Measurements from ENCODE around the gene ALKBH5.
A peak's percentile ranks its signal among the peaks of the same experiment; 100 is the strongest.

ALKBH5 gene

DNA sequence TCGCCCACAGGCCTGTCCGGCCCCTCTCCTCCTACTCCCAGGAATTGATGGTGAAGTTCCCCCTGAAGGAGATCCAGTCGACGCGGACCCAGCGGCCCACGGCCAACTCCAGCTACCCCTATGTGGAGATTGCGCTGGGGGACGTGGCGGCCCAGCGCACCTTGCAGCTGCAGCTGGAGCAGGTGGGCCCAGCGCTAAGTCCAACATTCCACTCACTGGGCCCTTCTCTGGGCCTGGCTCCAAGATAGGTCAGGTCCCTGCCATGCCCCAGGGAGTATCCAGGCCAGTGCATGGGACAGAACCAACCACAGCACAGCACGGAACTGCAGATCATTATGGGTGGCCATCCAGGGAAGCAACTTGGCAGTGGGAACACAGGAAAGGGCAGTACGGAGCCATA lies 9.9 kb upstream of the ALKBH5 start:
- no peaks in the 10 kb centered on the region for H3K36me3 ChIP-seq (ENCODE audit: control insufficient read depth, insufficient read depth, low read length)
- DNase-seq (ENCODE audit: low read depth, low spot score): no peak
- WGBS (ENCODE audit: insufficient coverage, insufficient read length): no CpG with 5 or more reads among the region's 14 CpGs

DNA sequence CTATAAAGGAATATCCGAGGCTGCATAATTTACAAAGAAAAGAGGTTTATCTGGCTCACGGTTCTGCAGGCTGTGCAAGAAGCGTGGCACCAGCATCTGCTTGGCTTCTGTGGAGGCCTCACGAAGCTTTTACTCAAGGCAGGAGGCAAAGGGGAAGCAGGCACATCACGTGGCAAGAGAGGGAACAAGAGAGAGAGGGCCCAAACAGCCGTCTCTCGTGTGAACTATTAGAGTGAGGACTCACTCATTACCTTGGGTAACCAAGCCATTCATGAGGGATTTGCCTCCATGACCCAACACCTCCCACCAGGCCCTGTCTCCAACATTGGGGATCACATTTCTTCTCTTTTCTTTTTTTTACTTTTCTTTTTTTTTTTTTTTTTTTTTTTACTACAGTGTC lies 7.5 kb upstream of the ALKBH5 start:
- Histone ChIP-seq H3K27ac (ENCODE audit: low read length) (no peak overlapping the region), H3K4me3 (ENCODE audit: low read length) (no peak overlapping the region), H3K4me1 (ENCODE audit: control insufficient read depth, insufficient read depth, low read length) (no peaks in the 10 kb centered on the region; the same call in 1 of the 2 replicates), H3K36me3 (ENCODE audit: control insufficient read depth, insufficient read depth, low read length) (no peaks in the 10 kb centered on the region), H3K27me3 (ENCODE audit: control insufficient read depth, insufficient read depth, low read length) (no peaks in the 10 kb centered on the region), H3K9me3 (ENCODE audit: control insufficient read depth, insufficient read depth, low read length) (no peaks in the 10 kb centered on the region)
- WGBS (ENCODE audit: insufficient coverage, insufficient read length): no CpG with 5 or more reads among the region's 7 CpGs
- no peak for DNase-seq (ENCODE audit: low read depth, low spot score)

More for the DNA sequence above, 9.9 kb upstream of the ALKBH5 start:
- Histone ChIP-seq H3K9me3 (ENCODE audit: control insufficient read depth, insufficient read depth, low read length) (no peaks in the 10 kb centered on the region), H3K4me3 (ENCODE audit: low read length) (no peak overlapping the region), H3K27ac (ENCODE audit: low read length) (no peak overlapping the region), H3K4me1 (ENCODE audit: control insufficient read depth, insufficient read depth, low read length) (no peaks in the 10 kb centered on the region; the same call in 1 of the 2 replicates), H3K27me3 (ENCODE audit: control insufficient read depth, insufficient read depth, low read length) (no peaks in the 10 kb centered on the region)

DNA sequence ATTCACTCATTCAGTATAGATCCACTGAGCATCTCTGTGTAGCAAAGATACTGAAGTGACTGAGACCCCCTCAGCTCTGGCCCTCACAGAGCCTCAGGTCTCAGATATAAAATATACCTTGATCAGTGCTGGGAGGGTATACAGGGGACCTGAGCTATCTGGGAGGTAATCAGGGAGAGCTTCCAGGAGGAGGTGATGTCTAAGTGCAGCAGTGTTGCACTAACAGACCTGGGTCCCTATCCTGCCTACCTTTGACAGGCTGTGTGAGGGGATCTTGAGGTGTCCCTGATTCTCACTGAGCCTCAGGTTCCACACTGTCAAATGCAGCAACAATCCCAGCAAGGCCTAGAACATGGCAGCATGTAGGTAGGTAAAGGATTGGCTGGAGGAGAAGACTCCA lies 6.5 kb upstream of the ALKBH5 start:
- Histone ChIP-seq H3K27me3 (ENCODE audit: control insufficient read depth, insufficient read depth, low read length) (no peaks in the 10 kb centered on the region), H3K4me1 (ENCODE audit: control insufficient read depth, insufficient read depth, low read length) (no peaks in the 10 kb centered on the region), H3K9me3 (ENCODE audit: control insufficient read depth, insufficient read depth, low read length) (no peaks in the 10 kb centered on the region), H3K36me3 (ENCODE audit: control insufficient read depth, insufficient read depth, low read length) (no peaks in the 10 kb centered on the region), H3K27ac (ENCODE audit: low read length) (no peak overlapping the region), H3K4me3 (ENCODE audit: low read length) (no peak overlapping the region)
- no peak for DNase-seq (ENCODE audit: low read depth, low spot score)

DNA sequence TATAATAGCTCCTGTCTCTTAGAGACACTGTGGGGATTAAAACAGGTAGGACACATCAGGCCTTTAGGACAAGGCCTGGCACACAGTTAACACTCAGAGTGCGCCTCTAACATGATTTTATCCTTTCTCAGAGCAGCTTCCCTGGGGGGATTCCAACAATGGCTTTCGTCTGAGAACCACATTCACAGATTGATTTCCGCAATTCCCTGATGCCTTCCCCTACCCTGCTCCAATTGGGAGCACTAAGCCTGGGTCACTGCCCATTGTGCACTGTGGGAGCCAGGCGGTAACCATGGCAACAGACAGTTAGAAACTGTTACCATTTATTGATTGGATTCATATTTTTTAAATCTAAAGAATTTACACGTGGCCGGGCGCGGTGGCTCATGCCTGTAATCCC lies 5.9 kb upstream of the ALKBH5 start:
- no peak for DNase-seq (ENCODE audit: low read depth, low spot score)
- no peaks in the 10 kb centered on the region for H3K36me3 ChIP-seq (ENCODE audit: control insufficient read depth, insufficient read depth, low read length)
- H3K27me3 ChIP-seq (ENCODE audit: control insufficient read depth, insufficient read depth, low read length): no peaks in the 10 kb centered on the region
- no peak overlapping the region for H3K4me3 ChIP-seq (ENCODE audit: low read length)
- no peaks in the 10 kb centered on the region for H3K9me3 ChIP-seq (ENCODE audit: control insufficient read depth, insufficient read depth, low read length)
- H3K27ac ChIP-seq (ENCODE audit: low read length): no peak overlapping the region
- H3K4me1 ChIP-seq (ENCODE audit: control insufficient read depth, insufficient read depth, low read length): no peaks in the 10 kb centered on the region
- no CpG with 5 or more reads among the region's 8 CpGs for WGBS (ENCODE audit: insufficient coverage, insufficient read length)

DNA sequence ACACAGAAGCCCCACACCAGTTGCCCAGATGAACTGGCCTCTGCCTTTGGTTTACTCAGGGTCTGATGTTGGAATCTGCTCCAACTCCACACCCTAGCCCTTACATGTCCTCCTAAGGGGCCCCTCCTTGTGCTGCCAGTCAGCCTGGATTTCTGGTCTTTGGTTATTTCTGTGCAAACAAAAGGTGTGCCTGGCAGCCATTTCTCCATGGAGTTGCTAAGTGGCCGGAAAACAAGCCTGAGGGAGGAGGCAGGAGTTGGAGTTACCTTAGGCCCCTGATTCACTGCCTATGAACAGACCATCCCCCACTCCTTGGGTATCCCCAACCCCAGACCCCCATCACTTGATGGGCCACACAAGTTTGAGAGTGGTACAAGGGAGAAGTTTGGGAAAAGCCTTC lies 4.4 kb upstream of the ALKBH5 start:
- H3K27ac ChIP-seq (ENCODE audit: low read length): no peak overlapping the region
- H3K27me3 ChIP-seq (ENCODE audit: control insufficient read depth, insufficient read depth, low read length): no peaks in the 10 kb centered on the region
- DNase-seq (ENCODE audit: low read depth, low spot score): no peak
- no peaks in the 10 kb centered on the region for H3K36me3 ChIP-seq (ENCODE audit: control insufficient read depth, insufficient read depth, low read length)
- no CpG with 5 or more reads among the region's 1 CpG for WGBS (ENCODE audit: insufficient coverage, insufficient read length)
- H3K9me3 ChIP-seq (ENCODE audit: control insufficient read depth, insufficient read depth, low read length): no peaks in the 10 kb centered on the region
- H3K4me3 ChIP-seq (ENCODE audit: low read length): no peak overlapping the region
- H3K4me1 ChIP-seq (ENCODE audit: control insufficient read depth, insufficient read depth, low read length): no peaks in the 10 kb centered on the region

DNA sequence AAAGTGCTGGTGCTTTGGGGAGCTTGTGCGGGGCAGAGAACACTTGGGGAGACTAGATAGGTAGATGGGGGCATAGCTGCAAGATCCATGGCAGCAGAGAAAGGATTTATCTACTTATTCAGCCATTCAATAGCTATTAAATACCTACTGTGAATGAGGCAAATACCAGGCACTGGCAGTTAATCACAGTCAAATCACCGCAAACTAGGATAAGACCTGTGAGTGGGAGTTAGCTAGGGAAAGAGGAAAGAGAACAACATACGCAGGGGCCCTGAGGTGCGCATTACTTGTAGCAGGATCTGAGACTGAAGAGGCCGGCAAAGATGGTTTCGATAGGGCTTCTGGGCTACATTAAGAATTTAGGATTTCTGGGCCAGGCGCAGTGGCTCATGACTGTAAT lies 3.8 kb upstream of the ALKBH5 start:
- H3K4me3 ChIP-seq (ENCODE audit: low read length): no peak overlapping the region
- H3K9me3 ChIP-seq (ENCODE audit: control insufficient read depth, insufficient read depth, low read length): no peaks in the 10 kb centered on the region
- no peaks in the 10 kb centered on the region for H3K4me1 ChIP-seq (ENCODE audit: control insufficient read depth, insufficient read depth, low read length)
- DNase-seq (ENCODE audit: low read depth, low spot score): no peak
- no CpG with 5 or more reads among the region's 7 CpGs for WGBS (ENCODE audit: insufficient coverage, insufficient read length)
- no peaks in the 10 kb centered on the region for H3K27me3 ChIP-seq (ENCODE audit: control insufficient read depth, insufficient read depth, low read length)
- no peak overlapping the region for H3K27ac ChIP-seq (ENCODE audit: low read length)
- no peaks in the 10 kb centered on the region for H3K36me3 ChIP-seq (ENCODE audit: control insufficient read depth, insufficient read depth, low read length)

DNA sequence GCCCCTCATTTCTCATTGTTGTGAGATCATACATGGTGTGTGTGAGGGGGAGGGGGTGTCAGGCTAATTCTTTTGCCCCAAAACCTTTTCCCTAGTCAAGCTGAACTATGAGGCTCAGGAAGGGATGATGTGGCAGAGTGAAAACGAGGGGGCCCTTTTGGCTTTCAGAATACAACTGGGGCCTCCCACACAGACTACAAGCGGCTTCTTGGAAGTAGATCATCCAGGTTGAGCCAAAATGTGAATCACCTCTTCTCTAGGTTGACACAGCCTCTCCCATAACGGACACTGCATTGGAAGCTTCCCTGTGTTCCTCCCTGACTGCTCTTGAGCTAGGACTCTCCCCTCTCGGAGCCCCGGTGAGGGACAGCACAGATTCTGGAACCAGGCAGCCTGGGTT lies 2.3 kb upstream of the ALKBH5 start:
- no peak overlapping the region for H3K27ac ChIP-seq (ENCODE audit: low read length)
- no CpG with 5 or more reads among the region's 5 CpGs for WGBS (ENCODE audit: insufficient coverage, insufficient read length)
- DNase-seq (ENCODE audit: low read depth, low spot score): no peak
- H3K36me3 ChIP-seq (ENCODE audit: control insufficient read depth, insufficient read depth, low read length): no peaks in the 10 kb centered on the region
- H3K4me1 ChIP-seq (ENCODE audit: control insufficient read depth, insufficient read depth, low read length): peaks cover 4% of the 10 kb centered on the region
- H3K9me3 ChIP-seq (ENCODE audit: control insufficient read depth, insufficient read depth, low read length): no peaks in the 10 kb centered on the region
- no peaks in the 10 kb centered on the region for H3K27me3 ChIP-seq (ENCODE audit: control insufficient read depth, insufficient read depth, low read length)
- no peak overlapping the region for H3K4me3 ChIP-seq (ENCODE audit: low read length)

DNA sequence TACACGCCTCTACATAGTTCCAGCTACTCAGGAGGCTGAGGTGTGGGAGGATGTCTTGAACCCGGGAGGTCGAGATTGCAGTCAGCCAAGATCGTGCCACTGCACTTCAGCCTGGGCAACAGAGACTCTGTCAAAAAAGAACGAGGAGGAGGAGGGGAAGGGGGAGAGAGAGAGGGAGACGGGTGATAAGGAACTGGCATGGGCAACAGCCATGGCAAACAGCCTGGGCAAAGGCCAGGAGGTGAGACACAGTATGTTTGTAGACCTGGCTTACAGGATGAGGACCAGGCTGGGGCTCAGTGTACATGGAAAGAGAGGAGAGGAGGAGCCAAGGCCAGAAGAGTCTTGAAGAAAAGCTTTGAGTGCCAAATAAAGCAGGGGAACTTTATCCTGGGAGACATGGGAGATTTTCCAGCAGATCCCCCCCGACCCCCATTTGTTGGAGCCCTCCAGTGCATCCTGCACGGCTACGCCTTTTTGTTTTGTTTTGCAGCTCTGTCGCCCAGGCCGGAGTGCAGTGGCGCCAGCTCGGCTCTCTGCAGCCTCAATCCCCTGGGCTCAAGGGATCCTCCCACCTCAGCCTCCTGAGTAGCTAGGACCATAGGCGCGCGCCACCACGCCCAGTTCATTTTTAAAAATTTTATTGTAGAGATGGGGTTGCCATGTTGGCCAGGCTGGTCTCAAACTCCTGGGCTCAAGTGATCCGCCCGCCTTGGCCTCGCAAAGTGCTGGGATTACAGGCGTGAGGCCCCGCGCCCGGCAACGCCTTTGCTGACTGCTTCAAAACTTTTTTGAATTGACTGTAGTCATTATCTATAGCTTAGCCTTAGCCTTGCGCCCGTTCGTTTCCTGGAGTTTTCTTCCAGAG lies 1.3 kb upstream of the ALKBH5 start:
- no peak for DNase-seq (ENCODE audit: low read depth, low spot score)
- no CpG with 5 or more reads among the region's 28 CpGs for WGBS (ENCODE audit: insufficient coverage, insufficient read length)

DNA sequence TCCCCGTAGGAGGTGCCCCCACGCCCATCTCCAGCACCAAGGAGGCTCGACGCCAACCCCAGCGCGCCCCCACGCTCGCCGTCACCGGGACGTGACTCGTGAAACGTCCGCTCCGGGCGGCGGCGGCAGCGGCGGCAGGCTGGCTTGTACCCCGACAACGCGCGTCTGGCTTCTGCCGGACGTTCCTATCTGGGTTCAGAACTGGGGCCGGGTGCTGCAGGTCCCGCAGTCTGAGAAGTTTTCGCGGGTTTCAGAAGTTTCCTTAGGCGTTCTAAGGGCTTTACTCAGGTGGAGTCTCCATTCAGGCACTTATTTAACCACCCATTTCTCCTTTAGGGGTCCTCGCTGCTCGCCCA lies 672 bp upstream of the ALKBH5 start:
- no peaks in the 10 kb centered on the region for H3K9me3 ChIP-seq (ENCODE audit: control insufficient read depth, insufficient read depth, low read length)
- peak overlapping the region; percentile 62; the same call in 1 of the 2 replicates for H3K4me3 ChIP-seq (ENCODE audit: low read length)
- WGBS (ENCODE audit: insufficient coverage, insufficient read length): no CpG with 5 or more reads among the region's 33 CpGs
- no peaks in the 10 kb centered on the region for H3K27me3 ChIP-seq (ENCODE audit: control insufficient read depth, insufficient read depth, low read length)
- no peak for DNase-seq (ENCODE audit: low read depth, low spot score)
- no peak overlapping the region for H3K27ac ChIP-seq (ENCODE audit: low read length)
- H3K36me3 ChIP-seq (ENCODE audit: control insufficient read depth, insufficient read depth, low read length): no peaks in the 10 kb centered on the region; the same call in 1 of the 2 replicates
- H3K4me1 ChIP-seq (ENCODE audit: control insufficient read depth, insufficient read depth, low read length): peaks cover 6% of the 10 kb centered on the region

More for the DNA sequence above, 1.3 kb upstream of the ALKBH5 start:
- Histone ChIP-seq H3K27me3 (ENCODE audit: control insufficient read depth, insufficient read depth, low read length) (no peaks in the 10 kb centered on the region), H3K4me1 (ENCODE audit: control insufficient read depth, insufficient read depth, low read length) (peaks cover 4% of the 10 kb centered on the region), H3K4me3 (ENCODE audit: low read length) (peak overlapping the region; percentile 62; the same call in 1 of the 2 replicates), H3K9me3 (ENCODE audit: control insufficient read depth, insufficient read depth, low read length) (no peaks in the 10 kb centered on the region), H3K27ac (ENCODE audit: low read length) (no peak overlapping the region), H3K36me3 (ENCODE audit: control insufficient read depth, insufficient read depth, low read length) (no peaks in the 10 kb centered on the region; the same call in 1 of the 2 replicates)

DNA sequence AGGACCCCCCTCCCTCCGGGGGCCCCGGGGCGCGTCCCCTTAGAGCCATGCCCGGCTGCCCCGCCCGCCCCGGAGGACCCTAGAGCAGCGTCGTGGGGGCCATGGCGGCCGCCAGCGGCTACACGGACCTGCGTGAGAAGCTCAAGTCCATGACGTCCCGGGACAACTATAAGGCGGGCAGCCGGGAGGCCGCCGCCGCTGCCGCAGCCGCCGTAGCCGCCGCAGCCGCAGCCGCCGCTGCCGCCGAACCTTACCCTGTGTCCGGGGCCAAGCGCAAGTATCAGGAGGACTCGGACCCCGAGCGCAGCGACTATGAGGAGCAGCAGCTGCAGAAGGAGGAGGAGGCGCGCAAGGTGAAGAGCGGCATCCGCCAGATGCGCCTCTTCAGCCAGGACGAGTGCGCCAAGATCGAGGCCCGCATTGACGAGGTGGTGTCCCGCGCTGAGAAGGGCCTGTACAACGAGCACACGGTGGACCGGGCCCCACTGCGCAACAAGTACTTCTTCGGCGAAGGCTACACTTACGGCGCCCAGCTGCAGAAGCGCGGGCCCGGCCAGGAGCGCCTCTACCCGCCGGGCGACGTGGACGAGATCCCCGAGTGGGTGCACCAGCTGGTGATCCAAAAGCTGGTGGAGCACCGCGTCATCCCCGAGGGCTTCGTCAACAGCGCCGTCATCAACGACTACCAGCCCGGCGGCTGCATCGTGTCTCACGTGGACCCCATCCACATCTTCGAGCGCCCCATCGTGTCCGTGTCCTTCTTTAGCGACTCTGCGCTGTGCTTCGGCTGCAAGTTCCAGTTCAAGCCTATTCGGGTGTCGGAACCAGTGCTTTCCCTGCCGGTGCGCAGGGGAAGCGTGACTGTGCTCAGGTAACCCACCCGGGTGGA lies 759 bp downstream of the ALKBH5 start:
- H3K4me3 ChIP-seq (ENCODE audit: low read length): peak overlapping the region; percentile 51
- no peaks in the 10 kb centered on the region for H3K27me3 ChIP-seq (ENCODE audit: control insufficient read depth, insufficient read depth, low read length)
- no CpG with 5 or more reads among the region's 92 CpGs for WGBS (ENCODE audit: insufficient coverage, insufficient read length)
- H3K9me3 ChIP-seq (ENCODE audit: control insufficient read depth, insufficient read depth, low read length): no peaks in the 10 kb centered on the region
- no peaks in the 10 kb centered on the region; the same call in 1 of the 2 replicates for H3K36me3 ChIP-seq (ENCODE audit: control insufficient read depth, insufficient read depth, low read length)
- H3K27ac ChIP-seq (ENCODE audit: low read length): no peak overlapping the region
- H3K4me1 ChIP-seq (ENCODE audit: control insufficient read depth, insufficient read depth, low read length): peaks cover 6% of the 10 kb centered on the region
- DNase-seq (ENCODE audit: low read depth, low spot score): no peak
